NOMO-1 (cell line): Measurements from ENCODE around the gene DYNC2H1.
"Not testable (repeated sequence)": the region's sequence is repeated elsewhere in the genome, so short reads cannot be mapped to it uniquely, and the experiment has no call there.

Source experiments
- DNase-seq, 2 experiments: peaks; one replicate each; lab custom pipeline; 2025; ENCODE audit not compliant: unreplicated experiment in 2 of 2; lab: John Stamatoyannopoulos, UW

The DYNC2H1 gene

GRCh38 chr11:103358251-103358650 is 249.0 kb downstream of the DYNC2H1 start:
- no peak for DNase-seq

DNA sequence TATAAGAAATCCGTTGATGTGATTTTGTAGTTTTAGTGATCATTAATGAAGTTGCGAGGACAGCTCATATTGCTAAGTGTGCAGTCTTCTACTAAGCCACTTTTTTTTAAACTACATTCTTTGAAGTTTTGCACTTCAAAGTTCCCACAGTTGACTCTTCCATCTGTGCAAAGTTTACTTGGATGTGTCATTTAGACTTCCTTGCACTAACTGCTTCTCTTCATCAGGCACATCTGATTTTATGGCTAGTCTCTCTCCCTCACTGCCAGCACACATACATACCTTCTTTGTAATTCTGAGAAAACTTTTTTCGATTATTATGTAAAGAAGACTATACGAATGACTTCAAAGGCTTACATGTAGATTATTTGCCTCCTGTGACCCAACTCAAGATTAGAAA is 250.0 kb downstream of the DYNC2H1 start:
- DNase-seq, result no peak

DNA sequence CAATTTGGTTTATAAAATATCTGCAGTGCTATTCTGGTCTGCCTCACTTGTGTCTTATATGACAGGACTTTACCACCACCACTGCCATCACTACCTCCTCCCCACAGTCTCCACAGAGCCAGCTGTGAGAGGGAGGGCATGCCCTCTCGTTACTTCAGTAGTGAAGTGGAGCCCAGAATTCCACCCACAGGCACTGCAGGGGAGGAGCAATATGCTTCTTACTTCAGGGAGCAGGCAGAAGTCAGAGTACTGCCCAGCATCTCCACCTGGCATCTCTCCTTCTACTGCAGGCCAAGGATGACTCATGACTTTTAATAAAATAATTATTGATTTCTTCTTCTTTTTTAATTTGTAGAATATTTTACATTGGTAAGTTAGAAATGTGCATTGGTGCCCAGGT is 255.5 kb downstream of the DYNC2H1 start:
- no peak for DNase-seq

GRCh38 chr11:103367650-103368049 is 258.4 kb downstream of the DYNC2H1 start:
- no peak for DNase-seq

DNA sequence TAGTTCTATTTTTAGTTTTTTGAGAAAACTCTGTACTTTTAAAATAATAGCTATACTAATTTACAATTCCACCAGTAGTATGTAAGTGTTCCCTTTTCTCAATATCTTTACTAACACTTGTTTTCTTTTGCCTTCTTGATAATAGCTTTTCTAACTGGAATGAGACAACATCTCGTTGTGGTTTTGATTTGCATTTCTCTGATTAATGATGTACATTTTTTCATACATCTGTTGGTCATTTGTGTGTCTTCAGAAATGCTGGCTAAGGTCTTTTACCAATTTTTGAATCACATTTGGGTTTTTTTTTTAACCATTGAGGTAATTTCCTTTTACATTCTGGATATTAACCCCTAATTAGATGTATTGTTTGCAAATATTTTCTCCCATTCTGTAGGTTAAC is 258.9 kb downstream of the DYNC2H1 start:
- DNase-seq, result no peak

GRCh38 chr11:103370076-103370475 is 260.9 kb downstream of the DYNC2H1 start:
- peak; percentile 62 to 65 for DNase-seq

- no peak for DNase-seq
Measured at GRCh38 chr11:103372906-103373305, 263.7 kb downstream of the DYNC2H1 start.

DNA sequence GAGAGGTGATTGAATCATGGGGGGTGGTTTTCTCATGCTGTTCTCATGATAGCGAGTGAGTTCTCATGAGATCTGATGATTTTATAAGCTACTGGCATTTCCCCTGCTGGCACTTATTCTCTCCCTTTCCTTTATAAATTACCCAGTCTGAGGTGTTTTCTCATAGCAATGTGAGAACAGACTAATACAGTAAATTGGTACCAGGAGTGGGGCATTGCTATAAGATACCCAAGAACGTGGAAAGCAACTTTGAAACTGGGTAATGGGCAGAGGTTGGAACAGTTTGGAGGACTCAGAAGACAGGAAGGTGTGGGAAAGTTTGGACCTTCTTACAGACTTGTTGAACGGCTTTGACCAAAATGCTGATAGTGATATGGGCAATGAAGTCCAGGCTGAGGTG is 265.0 kb downstream of the DYNC2H1 start:
- DNase-seq, result not testable (repeated sequence)

GRCh38 chr11:103378931-103379330 is 269.7 kb downstream of the DYNC2H1 start:
- DNase-seq, result no peak

DNA sequence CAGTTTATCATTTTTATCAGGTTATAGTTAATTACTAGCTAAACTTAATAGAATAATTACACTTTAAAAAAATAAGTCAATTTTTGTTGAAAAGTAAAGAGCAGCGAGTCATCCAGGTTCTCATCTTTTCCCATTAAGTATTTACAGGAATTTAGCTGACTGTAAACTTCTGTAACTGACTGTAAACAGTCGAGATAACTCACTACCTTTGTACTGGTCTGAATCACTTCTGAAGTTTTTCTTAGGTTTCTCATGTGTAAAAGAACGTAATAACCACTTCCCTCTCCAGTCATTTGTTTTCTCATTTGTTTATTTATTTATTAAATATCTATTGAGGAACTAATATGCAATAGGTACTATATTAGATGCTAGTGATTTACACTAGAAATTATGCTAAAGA is 270.8 kb downstream of the DYNC2H1 start:
- DNase-seq, result no peak

- no peak for DNase-seq
Measured at GRCh38 chr11:103384652-103385051, 275.4 kb downstream of the DYNC2H1 start.

DNA sequence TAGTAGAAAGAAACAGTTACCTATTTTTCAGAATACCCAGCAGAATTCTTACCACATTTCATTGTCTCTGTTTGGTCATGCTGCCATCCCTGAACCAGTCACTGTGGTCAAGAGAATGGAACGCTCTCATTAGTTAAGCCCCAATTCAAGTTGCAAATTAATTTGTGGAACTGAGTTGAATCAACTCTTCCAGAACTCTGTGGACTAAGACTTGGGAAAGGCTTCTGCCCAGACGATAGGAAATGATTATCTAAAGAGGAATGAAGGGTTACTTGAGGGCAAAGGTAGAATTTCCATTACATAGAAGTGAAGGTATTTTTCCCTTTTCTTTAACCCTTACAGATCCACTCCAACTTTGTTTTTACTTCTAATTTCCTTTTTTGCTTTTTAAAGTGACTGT is 286.4 kb downstream of the DYNC2H1 start:
- DNase-seq, result no peak

GRCh38 chr11:103396237-103396636 is 287.0 kb downstream of the DYNC2H1 start:
- no peak for DNase-seq

DNA sequence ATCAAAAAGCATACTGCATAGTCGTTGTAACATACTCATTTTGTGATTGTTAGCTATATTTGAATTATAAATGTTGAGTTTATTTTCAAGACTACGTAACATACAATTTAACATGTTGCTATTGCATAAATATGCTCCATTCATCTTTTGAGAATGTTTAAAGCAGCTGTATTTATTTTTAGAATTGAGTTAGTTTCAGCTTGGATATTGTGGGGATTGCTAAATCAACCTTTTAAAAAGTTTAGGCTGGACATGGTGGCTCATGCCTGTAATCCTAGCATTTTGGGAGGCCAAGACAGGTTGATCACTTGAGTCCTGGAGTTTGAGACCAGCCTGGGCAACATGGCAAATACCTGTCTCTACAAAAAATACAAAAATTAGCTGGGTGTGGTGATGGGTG is 288.1 kb downstream of the DYNC2H1 start:
- DNase-seq, result no peak

DNA sequence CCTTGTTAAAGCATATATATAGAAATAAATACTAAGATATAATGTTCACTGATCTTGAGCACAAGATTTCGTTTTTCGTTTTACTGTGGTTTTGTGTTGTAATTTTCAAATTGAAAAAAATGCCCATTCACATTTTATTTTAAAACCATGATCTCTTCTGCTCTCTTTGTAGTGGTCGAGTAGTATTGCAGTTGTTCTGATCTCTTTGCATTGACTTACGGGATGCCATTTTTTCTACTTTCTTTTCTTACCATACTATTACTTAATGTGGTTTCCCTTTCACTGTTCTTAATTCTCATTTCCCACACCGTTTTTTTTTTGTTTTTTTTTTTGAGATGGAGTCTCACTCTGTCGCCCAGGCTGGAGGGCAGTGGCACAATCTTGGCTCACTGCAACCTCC is 289.6 kb downstream of the DYNC2H1 start:
- no peak for DNase-seq

GRCh38 chr11:103406357-103406756 is 297.1 kb downstream of the DYNC2H1 start:
- no peak for DNase-seq

- DNase-seq, result no peak
Measured at GRCh38 chr11:103407641-103408040, 298.4 kb downstream of the DYNC2H1 start.

GRCh38 chr11:103413266-103413888 is 304.2 kb downstream of the DYNC2H1 start:
- no peak for DNase-seq

DNA sequence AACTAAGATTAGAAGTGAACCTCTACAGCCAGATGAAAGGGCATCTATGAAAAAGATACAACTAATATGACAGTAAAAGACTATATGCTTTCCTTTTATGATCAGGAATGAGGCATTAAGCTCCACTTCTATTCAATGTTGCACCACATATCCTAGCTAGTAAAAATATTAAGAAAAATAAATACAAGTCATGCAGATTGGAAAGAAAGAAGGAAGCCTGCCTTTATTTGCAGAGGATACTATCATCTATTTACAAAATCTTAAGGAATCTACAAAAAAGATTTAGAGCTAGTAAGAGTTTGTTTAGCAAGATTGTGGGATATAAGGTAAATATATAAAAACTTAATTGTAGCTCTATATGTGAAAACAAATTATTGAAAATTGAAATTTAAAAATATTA is 308.8 kb downstream of the DYNC2H1 start:
- no peak for DNase-seq

GRCh38 chr11:103420593-103420992 is 311.4 kb downstream of the DYNC2H1 start:
- DNase-seq, result no peak

GRCh38 chr11:103433386-103434072 is 324.3 kb downstream of the DYNC2H1 start:
- DNase-seq, result no peak

DNA sequence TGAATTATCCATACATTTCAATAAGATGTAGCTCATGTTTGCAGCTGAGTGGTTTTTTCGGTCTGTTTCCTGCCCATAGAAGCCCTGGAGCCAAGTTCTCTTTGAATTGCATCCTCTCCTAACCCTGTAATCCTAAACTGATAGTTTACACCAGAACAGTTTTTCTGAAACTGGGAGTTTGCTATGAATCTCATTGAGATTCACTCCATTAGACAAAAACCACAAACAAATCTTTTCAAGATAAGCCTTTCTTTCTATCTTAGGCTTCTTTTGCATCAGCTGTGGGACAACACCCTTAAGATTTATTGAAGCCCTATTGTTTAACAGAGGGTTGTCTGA is 324.8 kb downstream of the DYNC2H1 start:
- no peak for DNase-seq
